ENCODE results near the gene TRAPPC6A. TPM values are rescaled to one million over a fixed set of nuclear protein-coding genes. Genes with fewer than 3 reads are reported as not detected.

TRAPPC6A gene
- total and polyA plus RNA-seq, 2 donors (not counting 1 experiment from before 2014, with no cell fraction given), result 9.3 to 15.9 TPM

DNA sequence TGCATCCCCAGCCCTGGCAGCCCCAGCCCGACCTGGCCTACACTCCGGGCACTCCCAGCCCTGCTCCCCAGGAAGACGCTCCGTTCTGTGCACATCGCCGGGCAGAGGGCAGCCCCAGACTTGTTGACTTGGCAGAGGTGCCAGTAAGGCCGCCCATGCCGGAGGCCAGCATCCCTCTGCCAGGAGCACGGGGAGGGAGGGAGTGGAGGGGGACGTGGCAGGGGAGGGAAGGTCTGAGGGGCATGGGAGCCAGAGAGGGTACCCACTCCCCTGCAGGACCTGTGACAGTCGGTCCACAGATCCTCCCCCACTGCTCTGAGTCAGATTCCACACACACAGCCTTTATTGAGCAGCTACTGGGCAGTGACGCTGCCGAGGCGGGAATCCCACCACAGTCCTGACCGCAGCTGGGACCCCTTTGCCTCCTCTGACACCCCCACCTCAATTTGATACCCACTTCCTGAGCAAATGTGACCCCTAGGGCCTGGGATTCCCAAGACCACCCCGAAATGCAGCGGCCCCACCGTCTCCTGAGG is 15.4 kb downstream of the TRAPPC6A start:
- Histone ChIP-seq H3K79me2 (ENCODE audit: control insufficient read depth, insufficient read depth, low read length) (no peaks in the 10 kb centered on the region), H3K36me3 (ENCODE audit: control insufficient read depth, insufficient read depth, low read length) (no peaks in the 10 kb centered on the region), H3K4me3 (replicated peaks in 1 of 4; ENCODE audit: control extremely low read depth in 1 of 4, insufficient read depth in 1 of 4, low read depth in 3 of 4, low read length in 4 of 4) (no peak overlapping the region), H2AFZ (ENCODE audit: low read length) (no peak overlapping the region), H3K27ac (ENCODE audit: insufficient read depth, low read length) (no peak overlapping the region), H4K20me1 (ENCODE audit: control insufficient read depth, extremely low read depth, insufficient read depth, low read length) (no peaks in the 10 kb centered on the region), H3K27me3 (ENCODE audit: control insufficient read depth, insufficient read depth, low read length) (peaks cover 6% of the 10 kb centered on the region), H3K4me2 (ENCODE audit: extremely low read depth, insufficient read depth, low read length) (no peak overlapping the region), H3K9me3 (ENCODE audit: control insufficient read depth, insufficient read depth, low read depth, low read length) (no peaks in the 10 kb centered on the region), H3K9ac (ENCODE audit: insufficient read depth, low read length) (no peak overlapping the region), H3K4me1 (ENCODE audit: control insufficient read depth, extremely low read depth, insufficient read depth, low read length) (no peaks in the 10 kb centered on the region)
- DNase-seq (ENCODE audit: low read depth in 2 of 2), result no peak
- TF ChIP-seq, protein P1, sequence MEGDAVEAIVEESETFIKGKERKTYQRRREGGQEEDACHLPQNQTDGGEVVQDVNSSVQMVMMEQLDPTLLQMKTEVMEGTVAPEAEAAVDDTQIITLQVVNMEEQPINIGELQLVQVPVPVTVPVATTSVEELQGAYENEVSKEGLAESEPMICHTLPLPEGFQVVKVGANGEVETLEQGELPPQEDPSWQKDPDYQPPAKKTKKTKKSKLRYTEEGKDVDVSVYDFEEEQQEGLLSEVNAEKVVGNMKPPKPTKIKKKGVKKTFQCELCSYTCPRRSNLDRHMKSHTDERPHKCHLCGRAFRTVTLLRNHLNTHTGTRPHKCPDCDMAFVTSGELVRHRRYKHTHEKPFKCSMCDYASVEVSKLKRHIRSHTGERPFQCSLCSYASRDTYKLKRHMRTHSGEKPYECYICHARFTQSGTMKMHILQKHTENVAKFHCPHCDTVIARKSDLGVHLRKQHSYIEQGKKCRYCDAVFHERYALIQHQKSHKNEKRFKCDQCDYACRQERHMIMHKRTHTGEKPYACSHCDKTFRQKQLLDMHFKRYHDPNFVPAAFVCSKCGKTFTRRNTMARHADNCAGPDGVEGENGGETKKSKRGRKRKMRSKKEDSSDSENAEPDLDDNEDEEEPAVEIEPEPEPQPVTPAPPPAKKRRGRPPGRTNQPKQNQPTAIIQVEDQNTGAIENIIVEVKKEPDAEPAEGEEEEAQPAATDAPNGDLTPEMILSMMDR (conservative IDR thresholded peaks at IDR 0.05 in 1 of 2, IDR thresholded peaks at IDR 0.05 in 1 of 2; ENCODE audit: low read depth in 1 of 2, low read length in 2 of 2), result no peak
- TF ChIP-seq EZH2 (IDR thresholded peaks at IDR 0.05; ENCODE audit: low read length, missing control alignments), result no peak

GRCh38 chr19:45161738-45162607 is 16.1 kb downstream of the TRAPPC6A start:
- TF ChIP-seq EZH2 (IDR thresholded peaks at IDR 0.05; ENCODE audit: low read length, missing control alignments), result no peak
- TF ChIP-seq, protein P1 (conservative IDR thresholded peaks at IDR 0.05 in 1 of 2, IDR thresholded peaks at IDR 0.05 in 1 of 2; ENCODE audit: low read depth in 1 of 2, low read length in 2 of 2), result peak; percentile 67 to 72
- H3K4me2 ChIP-seq (ENCODE audit: extremely low read depth, insufficient read depth, low read length), result no peak overlapping the region
- no peaks in the 10 kb centered on the region for H4K20me1 ChIP-seq (ENCODE audit: control insufficient read depth, extremely low read depth, insufficient read depth, low read length)
- peak; percentile 29 to 31 for DNase-seq (ENCODE audit: low read depth in 2 of 2)
- no peak overlapping the region for H2AFZ ChIP-seq (ENCODE audit: low read length)
- no peaks in the 10 kb centered on the region for H3K36me3 ChIP-seq (ENCODE audit: control insufficient read depth, insufficient read depth, low read length)
- no peaks in the 10 kb centered on the region for H3K4me1 ChIP-seq (ENCODE audit: control insufficient read depth, extremely low read depth, insufficient read depth, low read length)
- H3K9me3 ChIP-seq (ENCODE audit: control insufficient read depth, insufficient read depth, low read depth, low read length), result no peaks in the 10 kb centered on the region
- no peak overlapping the region for H3K27ac ChIP-seq (ENCODE audit: insufficient read depth, low read length)
- no peak overlapping the region for H3K4me3 ChIP-seq (replicated peaks in 1 of 4; ENCODE audit: control extremely low read depth in 1 of 4, insufficient read depth in 1 of 4, low read depth in 3 of 4, low read length in 4 of 4)
- no peak overlapping the region for H3K9ac ChIP-seq (ENCODE audit: insufficient read depth, low read length)
- H3K27me3 ChIP-seq (ENCODE audit: control insufficient read depth, insufficient read depth, low read length), result peaks cover 6% of the 10 kb centered on the region
- H3K79me2 ChIP-seq (ENCODE audit: control insufficient read depth, insufficient read depth, low read length), result no peaks in the 10 kb centered on the region

DNA sequence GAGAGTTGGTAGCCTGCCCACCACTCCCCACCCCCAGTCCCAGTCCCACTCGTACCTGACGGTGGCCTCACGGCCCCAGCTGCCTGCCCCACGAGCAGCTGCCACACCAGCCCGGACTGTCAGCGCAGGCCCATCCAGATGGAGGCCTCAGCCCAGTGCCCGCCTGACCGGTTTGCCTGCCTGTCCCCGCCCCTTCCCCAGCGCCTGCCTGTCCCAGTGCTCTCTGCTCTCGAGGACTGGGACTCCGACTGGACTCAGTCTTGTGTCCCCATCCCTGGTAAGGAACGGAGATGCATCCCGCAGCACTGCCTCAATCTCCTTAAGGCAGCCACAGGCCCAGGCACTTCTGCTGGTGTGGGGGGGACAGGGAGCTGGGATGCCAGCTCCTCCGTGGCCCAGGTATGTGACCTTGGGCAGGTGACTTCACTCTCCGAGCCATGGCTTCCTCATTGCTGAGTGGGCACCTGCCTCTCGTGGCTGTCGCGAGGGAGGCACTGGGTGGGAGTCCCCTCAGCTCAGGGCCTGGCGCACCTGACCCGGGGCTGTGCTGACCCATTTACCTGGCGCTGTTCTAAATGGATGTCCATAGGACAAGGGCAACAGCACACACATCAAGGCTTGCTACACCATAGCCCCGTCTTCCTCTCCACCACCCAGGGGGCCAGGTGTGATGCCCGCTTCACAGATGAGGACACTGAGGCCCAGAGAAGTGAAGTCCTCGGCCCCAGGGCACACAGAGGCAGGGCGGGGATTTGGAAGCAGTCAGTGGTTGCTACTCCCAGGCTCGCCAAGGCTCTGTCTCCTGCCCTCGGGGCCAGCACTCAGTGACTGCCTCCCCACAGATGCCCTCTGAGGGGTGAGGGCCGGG is 16.9 kb downstream of the TRAPPC6A start, which contains the start of gene NKPD1:
TSS of gene NKPD1 (minus strand) at position 113 of the 868 bp plus-strand sequence. CDS start 832 bp downstream, outside the sequence.
- H3K4me2 ChIP-seq (ENCODE audit: extremely low read depth, insufficient read depth, low read length), result no peak within 1 kb of the TSS
- DNase-seq (ENCODE audit: low read depth in 2 of 2), result no peak
- H3K27me3 ChIP-seq (ENCODE audit: control insufficient read depth, insufficient read depth, low read length), result peaks cover 9% of the 10 kb centered on the region
- TF ChIP-seq, protein P1 (conservative IDR thresholded peaks at IDR 0.05 in 1 of 2, IDR thresholded peaks at IDR 0.05 in 1 of 2; ENCODE audit: low read depth in 1 of 2, low read length in 2 of 2), result no peak
- no peak for TF ChIP-seq EZH2 (IDR thresholded peaks at IDR 0.05; ENCODE audit: low read length, missing control alignments)
- H3K36me3 ChIP-seq (ENCODE audit: control insufficient read depth, insufficient read depth, low read length), result no peaks in the 10 kb centered on the region
- H3K79me2 ChIP-seq (ENCODE audit: control insufficient read depth, insufficient read depth, low read length), result no peaks in the 10 kb centered on the region
- no peaks in the 10 kb centered on the region for H3K4me1 ChIP-seq (ENCODE audit: control insufficient read depth, extremely low read depth, insufficient read depth, low read length)
- no peak within 1 kb of the TSS for H3K27ac ChIP-seq (ENCODE audit: insufficient read depth, low read length)
- no peak within 1 kb of the TSS for H3K4me3 ChIP-seq (replicated peaks in 1 of 4; ENCODE audit: control extremely low read depth in 1 of 4, insufficient read depth in 1 of 4, low read depth in 3 of 4, low read length in 4 of 4)
- no peak within 1 kb of the TSS for H3K9ac ChIP-seq (ENCODE audit: insufficient read depth, low read length)
- no peak within 1 kb of the TSS for H2AFZ ChIP-seq (ENCODE audit: low read length)
- H4K20me1 ChIP-seq (ENCODE audit: control insufficient read depth, extremely low read depth, insufficient read depth, low read length), result no peaks in the 10 kb centered on the region
- H3K9me3 ChIP-seq (ENCODE audit: control insufficient read depth, insufficient read depth, low read depth, low read length), result no peaks in the 10 kb centered on the region

Data from fibroblast of lung (primary cell).